IMR-90 (cell line): ENCODE measurements around the gene DGKQ.

ENCODE experiments used
- CTCF ChIP-seq: conservative IDR thresholded peaks from 2 replicates; pipeline ENCODE4 v1.5.1; 2012; ENCODE audit warnings: mild to moderate bottlenecking, low read depth, low read length, improper control_type of control experiment
- FOS ChIP-seq: fragments of 150-350 bp; IDR thresholded peaks from 2 replicates; pipeline ENCODE4 v1.6.1; 2016; ENCODE audit warnings: low read depth, low read length
- MAFK ChIP-seq: IDR thresholded peaks from 2 replicates; pipeline ENCODE4 v1.6.1; 2012; ENCODE audit warnings: low read depth, low read length, improper control_type of control experiment
- MAZ ChIP-seq: IDR thresholded peaks from 2 replicates; pipeline ENCODE4 v1.6.1; 2012; ENCODE audit warnings: low read depth, mild to moderate bottlenecking, low read length, improper control_type of control experiment, moderate library complexity, borderline replicate concordance
- POLR2A ChIP-seq: IDR thresholded peaks from 2 replicates; pipeline ENCODE4 v1.6.1; 2012; ENCODE audit warnings: mild to moderate bottlenecking, low read depth, low read length
- RAD21 ChIP-seq: IDR thresholded peaks from 2 replicates; pipeline ENCODE4 v1.6.1; 2012; ENCODE audit warnings: low read length, improper control_type of control experiment
- RFX5 ChIP-seq: IDR thresholded peaks from 2 replicates; pipeline ENCODE4 v1.8.0; 2012; ENCODE audit warnings: low read depth, mild to moderate bottlenecking, low read length, moderate library complexity
- SMC3 ChIP-seq: fragments of 150-350 bp; IDR thresholded peaks from 2 replicates; pipeline ENCODE4 v1.6.1; 2016; ENCODE audit warnings: low read depth, mild to moderate bottlenecking, antibody characterized with exemption, low read length, moderate library complexity
- TF ChIP-seq, protein P1 (sequence below): fragments of 150-350 bp; IDR thresholded peaks from 2 replicates; pipeline ENCODE4 v1.6.1; 2017; ENCODE audit warnings: mild to moderate bottlenecking, antibody characterized with exemption, low read length, low read depth

GRCh38 chr4:1022739-1023066 is 49.3 kb upstream of the DGKQ start:
- TF ChIP-seq FOS (no peak), CTCF (no peak), POLR2A (no peak), RFX5 (no peak), SMC3 (no peak), MAFK (no peak), MAZ (no peak), RAD21 (no peak)
- TF ChIP-seq, protein P1, sequence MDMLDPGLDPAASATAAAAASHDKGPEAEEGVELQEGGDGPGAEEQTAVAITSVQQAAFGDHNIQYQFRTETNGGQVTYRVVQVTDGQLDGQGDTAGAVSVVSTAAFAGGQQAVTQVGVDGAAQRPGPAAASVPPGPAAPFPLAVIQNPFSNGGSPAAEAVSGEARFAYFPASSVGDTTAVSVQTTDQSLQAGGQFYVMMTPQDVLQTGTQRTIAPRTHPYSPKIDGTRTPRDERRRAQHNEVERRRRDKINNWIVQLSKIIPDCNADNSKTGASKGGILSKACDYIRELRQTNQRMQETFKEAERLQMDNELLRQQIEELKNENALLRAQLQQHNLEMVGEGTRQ = no peak
